ENCODE measurements around the gene EXOC7. TPM values are rescaled to one million over a fixed set of nuclear protein-coding genes. Genes with fewer than 3 reads are reported as not detected.

Gene EXOC7
- total and polyA plus RNA-seq, 2 of the 8 experiments (the other 6 are each of a cell fraction or from before 2014, with no cell fraction given) = 77.1 to 92.6 TPM

- no peak for TF ChIP-seq YY1 (IDR thresholded peaks at IDR 0.05; ENCODE audit: low read depth, low read length)
These were observed 37.8 kb upstream of the EXOC7 start, which contains the start of gene FOXJ1 (continued) for GRCh38 chr17:76141212-76142038.

Data from H1 (cell line).